ENCODE data around the gene TECPR2.

Gene TECPR2

GRCh38 chr14:102495491-102496330, 133.0 kb downstream of the TECPR2 start:
- no peak for DNase-seq (ENCODE audit: low read depth in 2 of 2)

DNA sequence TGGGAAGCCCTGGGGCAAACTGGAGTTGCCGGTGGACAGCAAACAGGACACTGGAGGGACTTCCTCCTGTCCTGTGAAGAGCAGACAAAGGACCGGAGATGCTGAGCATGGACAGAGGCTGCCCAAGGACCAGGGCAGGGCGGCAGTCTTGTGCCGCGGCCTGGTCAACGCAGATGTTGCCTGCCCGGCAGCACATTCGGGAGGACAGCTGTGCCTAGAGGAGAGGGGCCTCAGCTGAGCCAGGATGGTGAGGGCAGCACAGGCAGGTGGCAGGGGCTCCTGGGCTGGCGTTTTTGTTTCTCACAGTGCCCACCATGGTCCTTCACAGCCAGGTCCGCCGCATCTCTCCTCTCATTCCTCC, 133.6 kb downstream of the TECPR2 start:
- DNase-seq (ENCODE audit: low read depth in 2 of 2) = no peak

DNA sequence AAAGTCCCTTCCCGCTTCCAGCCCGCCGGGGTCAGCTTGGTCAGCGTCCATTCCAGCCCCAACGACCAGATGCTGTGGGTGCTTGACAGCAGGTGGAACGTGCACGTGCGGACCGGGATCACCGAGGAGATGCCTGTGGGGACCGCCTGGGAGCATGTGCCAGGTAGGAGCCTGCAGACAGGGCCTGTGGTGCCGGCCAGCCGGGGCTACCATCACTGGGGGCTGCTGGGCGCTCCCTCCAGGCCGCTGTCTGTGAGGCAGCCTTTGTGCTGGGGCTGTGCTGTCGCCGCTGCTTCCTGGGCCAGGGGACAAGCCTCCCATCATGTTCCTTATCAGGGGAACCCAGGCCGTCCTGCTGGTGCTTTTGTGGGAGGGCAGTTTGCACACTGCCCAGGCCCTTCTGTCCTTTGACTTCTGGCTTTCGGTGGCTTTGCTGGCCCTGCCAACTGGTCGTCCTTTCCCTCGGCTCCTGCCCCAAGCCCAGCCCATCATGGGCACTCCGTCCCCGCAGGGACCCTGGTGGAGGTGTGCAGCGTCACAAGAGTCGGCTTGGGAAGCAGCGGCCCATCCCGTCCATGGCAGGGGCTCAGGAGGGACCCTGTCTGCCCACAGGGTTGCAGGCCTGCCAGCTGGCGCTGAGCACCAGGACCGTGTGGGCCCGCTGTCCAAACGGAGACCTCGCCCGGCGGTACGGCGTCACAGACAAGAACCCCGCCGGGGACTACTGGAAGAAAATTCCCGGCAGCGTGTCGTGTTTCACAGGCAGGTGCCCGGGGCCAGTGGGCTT, 134.4 kb downstream of the TECPR2 start:
- DNase-seq (ENCODE audit: low read depth in 2 of 2) = no peak

DNA sequence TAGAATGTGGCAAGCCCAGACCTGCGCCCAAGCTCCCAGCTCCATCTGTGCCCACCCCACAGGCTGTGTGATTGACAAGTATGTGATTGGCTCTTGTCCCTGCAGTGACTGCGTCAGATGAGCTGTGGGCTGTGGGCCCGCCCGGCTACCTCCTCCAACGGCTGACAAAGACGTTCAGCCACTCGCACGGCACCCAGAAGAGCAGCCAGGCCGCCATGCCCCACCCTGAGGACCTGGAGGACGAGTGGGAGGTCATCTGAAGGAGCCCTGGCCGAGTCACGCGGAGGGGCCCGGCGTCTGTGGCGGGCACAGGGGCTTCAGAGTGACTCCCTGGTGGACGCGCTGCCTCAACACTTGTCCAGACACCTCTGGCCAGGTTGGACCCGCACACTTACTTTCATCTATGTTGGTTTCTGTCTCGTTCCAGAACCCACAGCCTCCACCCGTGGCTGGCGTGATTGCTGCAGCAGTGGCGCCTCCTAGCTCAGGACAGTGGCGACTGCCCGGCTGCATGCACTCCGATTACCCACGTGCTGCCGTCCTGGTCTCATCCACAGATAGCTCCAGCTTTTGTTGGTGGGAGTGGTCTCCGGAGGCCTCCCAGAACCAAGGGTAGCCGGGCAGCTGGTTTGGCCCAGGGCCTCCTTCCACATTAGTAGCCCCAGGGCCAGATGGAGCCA, 135.4 kb downstream of the TECPR2 start:
- DNase-seq (ENCODE audit: low read depth in 2 of 2) = no peak

GRCh38 chr14:102498678-102499265, 136.0 kb downstream of the TECPR2 start:
- DNase-seq (ENCODE audit: low read depth in 2 of 2) = no peak

- no peak for DNase-seq (ENCODE audit: low read depth in 2 of 2)
These were observed 136.8 kb downstream of the TECPR2 start for GRCh38 chr14:102499401-102500157.

- no peak for DNase-seq (ENCODE audit: low read depth in 2 of 2)
These were observed 137.5 kb downstream of the TECPR2 start for GRCh38 chr14:102500158-102500662.

DNA sequence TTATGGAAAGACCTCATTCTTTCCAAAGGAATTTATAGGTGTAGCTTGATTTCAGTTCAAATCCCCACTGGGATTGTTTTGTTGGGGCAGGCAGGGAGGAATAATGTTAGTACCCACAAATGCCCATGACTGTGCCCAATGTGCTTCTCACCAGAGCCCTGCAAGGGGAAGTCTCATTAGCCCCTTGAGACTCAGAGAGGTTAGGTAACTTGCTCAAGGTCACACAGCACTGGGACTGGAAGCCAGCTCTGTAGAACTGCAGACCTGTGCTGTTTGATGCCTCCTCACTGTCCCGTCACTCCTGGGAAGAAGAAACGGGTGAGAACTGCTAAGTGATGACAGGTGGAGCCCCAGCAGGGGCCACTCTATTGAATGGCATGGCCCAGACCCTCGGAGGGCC, 138.0 kb downstream of the TECPR2 start:
- DNase-seq (ENCODE audit: low read depth in 2 of 2) = no peak

DNA sequence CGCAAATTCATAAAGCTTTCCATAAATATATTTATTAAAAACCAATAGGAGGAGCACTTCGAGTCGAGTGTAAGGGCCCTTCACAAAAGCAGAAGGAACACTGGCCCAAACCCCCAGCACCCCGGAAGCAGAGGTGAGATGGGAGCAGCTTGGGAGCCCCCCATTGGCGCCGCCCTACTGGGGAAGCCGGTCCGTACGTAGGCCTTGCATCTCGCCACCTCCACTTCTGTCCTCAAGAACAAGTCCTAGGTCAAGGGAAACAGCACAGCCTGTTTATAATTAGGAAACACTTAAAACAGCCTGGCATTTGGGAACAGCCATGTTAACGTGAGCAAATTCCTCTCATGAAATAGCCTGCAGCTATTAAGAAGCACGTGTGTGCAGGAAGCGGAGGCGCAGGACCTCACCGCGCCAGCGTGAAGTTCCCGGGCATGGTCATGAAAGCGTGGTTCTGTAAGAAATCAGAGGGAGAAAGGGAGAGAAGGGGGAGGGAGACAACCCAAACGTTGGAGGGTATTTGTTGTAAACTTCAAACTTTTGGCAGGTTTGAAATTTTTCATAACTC, 139.1 kb downstream of the TECPR2 start:
- no peak for DNase-seq (ENCODE audit: low read depth in 2 of 2)

DNA sequence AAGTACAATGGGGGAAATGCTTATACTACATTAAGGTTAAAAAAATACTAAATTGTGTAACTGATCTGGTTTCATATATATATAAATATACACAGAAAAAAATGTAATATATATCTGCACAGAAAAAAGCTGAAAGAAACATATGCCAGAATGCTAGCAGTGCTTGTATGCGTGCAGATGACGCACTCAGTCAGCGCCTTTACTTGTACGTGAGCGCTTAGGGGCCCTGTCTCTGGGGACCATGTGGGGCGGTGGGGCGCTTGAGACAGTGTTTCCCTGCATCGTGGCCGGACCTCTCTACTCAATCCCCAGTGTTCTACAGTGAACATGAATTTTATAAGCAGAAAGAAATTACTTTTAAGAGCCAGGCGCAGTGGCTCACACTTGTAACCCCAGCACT, 139.8 kb downstream of the TECPR2 start:
- no peak for DNase-seq (ENCODE audit: low read depth in 2 of 2)

DNA sequence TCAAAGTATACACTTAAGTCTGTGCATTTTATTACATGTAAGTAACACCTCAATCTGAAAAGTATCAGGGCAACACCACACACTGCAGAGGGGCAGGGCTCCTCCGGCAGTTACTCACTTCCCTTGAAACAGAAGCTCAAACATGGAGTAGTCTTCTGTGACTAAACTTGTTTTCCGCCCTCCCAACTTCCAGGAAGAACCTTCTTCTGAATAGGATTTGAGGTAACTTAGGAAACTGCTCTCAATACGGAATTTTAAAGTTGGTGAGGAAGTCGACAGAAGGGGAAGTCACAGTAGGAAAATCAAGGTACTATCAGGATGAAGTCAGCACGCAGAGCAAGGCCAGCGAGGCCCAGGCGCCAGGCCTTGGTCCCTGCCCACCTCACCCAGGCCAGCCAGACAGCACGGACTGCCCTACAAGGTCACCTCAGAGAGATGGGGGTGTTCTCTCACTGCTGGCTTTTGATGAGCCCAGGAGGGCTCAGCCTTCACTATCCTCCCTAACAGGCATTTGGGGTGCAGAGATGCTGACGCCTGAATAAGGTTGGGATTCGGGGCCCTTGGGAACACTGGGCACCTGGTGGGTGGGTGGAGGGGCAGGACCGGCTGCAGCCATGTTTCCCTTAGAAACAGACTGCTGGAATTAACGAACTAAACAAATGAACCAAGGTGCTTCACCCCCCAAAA, 141.0 kb downstream of the TECPR2 start:
- DNase-seq (ENCODE audit: low read depth in 2 of 2) = no peak

GRCh38 chr14:102504328-102504999, 141.7 kb downstream of the TECPR2 start:
- DNase-seq (ENCODE audit: low read depth in 2 of 2) = no peak

DNA sequence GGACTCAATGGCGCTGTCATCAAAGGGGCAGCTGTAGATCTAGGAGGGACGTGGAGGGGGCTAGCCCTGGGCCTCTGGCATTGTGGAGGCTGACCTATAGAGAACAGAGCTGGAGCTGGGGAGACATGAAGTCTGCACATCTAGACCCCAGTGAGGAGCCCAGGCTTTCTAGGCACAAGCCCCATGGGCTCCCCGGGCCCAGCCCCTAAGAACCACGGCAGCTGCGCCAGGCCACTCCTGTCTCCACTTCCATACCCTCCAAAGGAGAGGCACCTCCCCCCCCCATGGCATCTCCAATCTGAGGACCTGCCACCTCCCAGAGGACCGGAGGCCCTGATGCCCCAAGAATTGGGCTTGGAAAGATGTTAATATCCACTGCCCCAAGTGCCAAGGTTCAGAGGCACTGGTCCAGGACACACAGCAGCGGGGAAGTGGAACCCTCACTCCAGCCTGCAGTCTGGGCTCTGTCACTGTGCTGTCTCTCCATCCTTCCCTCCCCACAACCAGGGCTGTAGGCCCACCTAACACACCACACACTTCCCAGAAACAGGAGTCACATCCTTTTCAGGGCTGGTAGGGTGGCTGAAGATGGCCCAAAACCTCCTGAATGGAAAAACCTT, 142.4 kb downstream of the TECPR2 start:
- DNase-seq (ENCODE audit: low read depth in 2 of 2) = no peak

GRCh38 chr14:102505775-102506625, 143.3 kb downstream of the TECPR2 start:
- DNase-seq (ENCODE audit: low read depth in 2 of 2) = no peak

- DNase-seq (ENCODE audit: low read depth in 2 of 2) = no peak
These were observed 143.8 kb downstream of the TECPR2 start for GRCh38 chr14:102506626-102506925.

DNA sequence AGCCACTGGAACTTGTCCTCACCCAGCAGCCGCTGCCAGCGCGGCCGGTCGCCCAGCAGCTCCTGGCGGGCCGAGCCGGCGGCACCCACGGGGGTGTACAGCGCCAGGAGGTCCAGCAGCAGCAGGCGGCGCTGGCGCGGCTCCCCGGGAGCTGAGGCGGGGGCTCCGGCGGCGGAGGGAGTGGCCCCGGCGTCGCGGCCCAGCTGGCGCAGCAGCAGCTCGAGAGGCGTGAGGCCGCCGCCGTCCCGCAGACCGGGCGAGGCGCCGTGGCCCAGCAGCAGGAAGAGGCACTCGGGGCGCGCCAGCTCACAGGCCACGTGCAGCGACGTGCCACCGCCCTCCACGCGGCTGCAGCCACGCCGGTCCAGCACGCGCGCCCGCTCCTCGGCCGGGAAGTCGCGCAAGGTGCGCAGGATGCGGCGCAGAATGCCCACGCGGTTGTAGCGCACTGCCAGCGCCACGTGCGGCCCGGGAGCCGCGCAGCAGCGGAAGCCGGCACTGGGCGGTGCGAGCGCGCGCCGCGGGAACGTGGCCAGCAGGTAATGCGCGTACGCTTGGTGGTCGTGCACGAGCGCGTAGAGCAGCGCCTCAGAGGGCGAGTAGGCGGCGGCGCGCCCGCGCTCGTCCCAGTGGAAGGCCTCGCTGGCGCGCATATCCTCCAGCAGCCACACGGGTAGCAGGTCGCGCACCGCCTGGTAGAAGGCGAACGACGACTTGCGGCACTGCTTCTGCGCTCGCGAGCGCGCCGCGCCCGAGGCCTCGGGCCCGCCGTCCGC, 144.5 kb downstream of the TECPR2 start:
- no peak for DNase-seq (ENCODE audit: low read depth in 2 of 2)

DNA sequence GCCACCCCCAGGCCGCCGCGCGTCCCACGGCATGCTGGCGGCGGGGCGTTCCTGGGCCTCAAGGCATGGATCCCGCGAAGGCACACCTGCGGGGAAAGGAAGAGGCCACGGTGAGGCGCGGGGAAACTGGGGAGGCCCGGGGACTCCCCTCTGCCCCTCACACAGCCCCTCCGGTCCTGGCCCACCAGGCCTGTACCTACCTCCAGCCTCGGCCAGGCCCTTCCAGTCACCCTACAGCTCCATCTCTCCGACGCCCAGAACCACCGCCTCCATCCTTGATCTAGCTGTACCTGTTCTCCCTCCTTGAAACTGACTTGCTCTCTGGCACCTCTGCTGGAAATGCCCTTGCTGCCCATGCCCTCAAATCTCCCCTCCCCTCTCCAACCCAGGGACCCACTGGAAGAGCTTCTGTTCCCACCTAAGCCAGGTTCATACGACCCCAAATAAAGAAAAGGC, 145.1 kb downstream of the TECPR2 start:
- DNase-seq (ENCODE audit: low read depth in 2 of 2) = no peak

DNA sequence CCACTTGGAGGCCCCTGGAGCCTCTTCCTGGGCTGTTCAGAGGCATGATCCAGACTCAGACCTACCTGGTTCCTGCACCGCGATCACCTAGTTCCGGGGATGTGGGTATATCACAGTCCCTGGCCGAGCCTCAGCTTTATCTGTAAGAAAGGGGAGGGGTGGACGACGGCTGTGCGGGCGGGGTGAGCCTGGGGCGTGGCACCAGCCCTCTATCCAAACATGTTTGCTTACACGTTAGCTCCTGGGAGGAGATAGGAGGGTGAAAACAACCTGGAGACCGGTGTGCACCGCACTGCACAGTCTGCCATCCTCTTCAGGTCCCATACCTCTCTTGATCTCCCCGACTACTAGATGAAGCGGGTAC, 145.7 kb downstream of the TECPR2 start:
- no peak for DNase-seq (ENCODE audit: low read depth in 2 of 2)
